Measurements from ENCODE around the gene FAM174A.

The FAM174A gene

GRCh38 chr5:100535060-100536005, at the start of gene FAM174A:
Gene FAM174A (plus strand): TSS chr5:100535374. CDS start chr5:100535531, 157 bp downstream.
- Histone ChIP-seq H3K36me3 (ENCODE audit: insufficient read depth, low read length) (no peaks in the 10 kb centered on the region), H3K4me3 (ENCODE audit: low read depth in 1 of 2, low read length in 2 of 2) (peak within 1 kb of the TSS; percentile 67 to 82), H3K27me3 (ENCODE audit: control insufficient read depth in 1 of 2, insufficient read depth in 2 of 2, low read length in 2 of 2) (no peaks in the 10 kb centered on the region), H3K9ac (ENCODE audit: low read length) (peak within 1 kb of the TSS; percentile 69), H3K4me1 (ENCODE audit: insufficient read depth, low read length) (peaks cover 6% of the 10 kb centered on the region), H3K9me3 (ENCODE audit: low read length) (peaks cover 5% of the 10 kb centered on the region), H3K27ac (ENCODE audit: low read depth, low read length) (peak within 1 kb of the TSS; percentile 46)

GRCh38 chr5:100493996-100494395, 41.2 kb upstream of the FAM174A start:
- no peak overlapping the region for H3K9ac ChIP-seq (ENCODE audit: low read length)
- no peaks in the 10 kb centered on the region for H3K27me3 ChIP-seq (ENCODE audit: control insufficient read depth in 1 of 2, insufficient read depth in 2 of 2, low read length in 2 of 2)
- H3K4me1 ChIP-seq (ENCODE audit: insufficient read depth, low read length) = no peaks in the 10 kb centered on the region
- H3K36me3 ChIP-seq (ENCODE audit: insufficient read depth, low read length) = no peaks in the 10 kb centered on the region
- H3K4me3 ChIP-seq (ENCODE audit: low read depth in 1 of 2, low read length in 2 of 2) = no peak overlapping the region
- H3K27ac ChIP-seq (ENCODE audit: low read depth, low read length) = no peak overlapping the region
- no peaks in the 10 kb centered on the region for H3K9me3 ChIP-seq (ENCODE audit: low read length)

GRCh38 chr5:100496296-100496695, 38.9 kb upstream of the FAM174A start:
- Histone ChIP-seq H3K4me1 (ENCODE audit: insufficient read depth, low read length) (no peaks in the 10 kb centered on the region), H3K4me3 (ENCODE audit: low read depth in 1 of 2, low read length in 2 of 2) (no peak overlapping the region), H3K27me3 (ENCODE audit: control insufficient read depth in 1 of 2, insufficient read depth in 2 of 2, low read length in 2 of 2) (no peaks in the 10 kb centered on the region), H3K9ac (ENCODE audit: low read length) (no peak overlapping the region), H3K27ac (ENCODE audit: low read depth, low read length) (no peak overlapping the region), H3K9me3 (ENCODE audit: low read length) (no peaks in the 10 kb centered on the region), H3K36me3 (ENCODE audit: insufficient read depth, low read length) (no peaks in the 10 kb centered on the region)

- Histone ChIP-seq H3K9me3 (ENCODE audit: low read length) (no peaks in the 10 kb centered on the region), H3K4me1 (ENCODE audit: insufficient read depth, low read length) (no peaks in the 10 kb centered on the region), H3K9ac (ENCODE audit: low read length) (no peak overlapping the region), H3K27me3 (ENCODE audit: control insufficient read depth in 1 of 2, insufficient read depth in 2 of 2, low read length in 2 of 2) (no peaks in the 10 kb centered on the region), H3K4me3 (ENCODE audit: low read depth in 1 of 2, low read length in 2 of 2) (no peak overlapping the region), H3K36me3 (ENCODE audit: insufficient read depth, low read length) (no peaks in the 10 kb centered on the region), H3K27ac (ENCODE audit: low read depth, low read length) (no peak overlapping the region)
Observed at GRCh38 chr5:100502684-100503083, 32.5 kb upstream of the FAM174A start.

GRCh38 chr5:100505984-100506670, 29.0 kb upstream of the FAM174A start:
- Histone ChIP-seq H3K9me3 (ENCODE audit: low read length) (no peaks in the 10 kb centered on the region), H3K27ac (ENCODE audit: low read depth, low read length) (no peak overlapping the region)

GRCh38 chr5:100516285-100516684, 18.9 kb upstream of the FAM174A start:
- H3K9me3 ChIP-seq (ENCODE audit: low read length) = no peaks in the 10 kb centered on the region
- H3K4me3 ChIP-seq (ENCODE audit: low read depth in 1 of 2, low read length in 2 of 2) = no peak overlapping the region
- no peak overlapping the region for H3K9ac ChIP-seq (ENCODE audit: low read length)
- no peaks in the 10 kb centered on the region for H3K27me3 ChIP-seq (ENCODE audit: control insufficient read depth in 1 of 2, insufficient read depth in 2 of 2, low read length in 2 of 2)
- H3K4me1 ChIP-seq (ENCODE audit: insufficient read depth, low read length) = no peaks in the 10 kb centered on the region
- H3K36me3 ChIP-seq (ENCODE audit: insufficient read depth, low read length) = no peaks in the 10 kb centered on the region
- no peak overlapping the region for H3K27ac ChIP-seq (ENCODE audit: low read depth, low read length)

More at GRCh38 chr5:100505984-100506670, 29.0 kb upstream of the FAM174A start:
- Histone ChIP-seq H3K36me3 (ENCODE audit: insufficient read depth, low read length) (no peaks in the 10 kb centered on the region), H3K27me3 (ENCODE audit: control insufficient read depth in 1 of 2, insufficient read depth in 2 of 2, low read length in 2 of 2) (no peaks in the 10 kb centered on the region), H3K9ac (ENCODE audit: low read length) (no peak overlapping the region), H3K4me3 (ENCODE audit: low read depth in 1 of 2, low read length in 2 of 2) (no peak overlapping the region), H3K4me1 (ENCODE audit: insufficient read depth, low read length) (no peaks in the 10 kb centered on the region)

GRCh38 chr5:100517301-100517974, 17.7 kb upstream of the FAM174A start:
- H3K9me3 ChIP-seq (ENCODE audit: low read length) = no peaks in the 10 kb centered on the region
- no peak overlapping the region for H3K27ac ChIP-seq (ENCODE audit: low read depth, low read length)
- H3K4me3 ChIP-seq (ENCODE audit: low read depth in 1 of 2, low read length in 2 of 2) = no peak overlapping the region
- no peaks in the 10 kb centered on the region for H3K4me1 ChIP-seq (ENCODE audit: insufficient read depth, low read length)
- H3K36me3 ChIP-seq (ENCODE audit: insufficient read depth, low read length) = no peaks in the 10 kb centered on the region
- no peaks in the 10 kb centered on the region for H3K27me3 ChIP-seq (ENCODE audit: control insufficient read depth in 1 of 2, insufficient read depth in 2 of 2, low read length in 2 of 2)
- no peak overlapping the region for H3K9ac ChIP-seq (ENCODE audit: low read length)

GRCh38 chr5:100518377-100518776, 16.8 kb upstream of the FAM174A start:
- no peak overlapping the region for H3K9ac ChIP-seq (ENCODE audit: low read length)
- H3K4me1 ChIP-seq (ENCODE audit: insufficient read depth, low read length) = no peaks in the 10 kb centered on the region
- no peak overlapping the region for H3K4me3 ChIP-seq (ENCODE audit: low read depth in 1 of 2, low read length in 2 of 2)
- H3K9me3 ChIP-seq (ENCODE audit: low read length) = no peaks in the 10 kb centered on the region
- H3K27ac ChIP-seq (ENCODE audit: low read depth, low read length) = no peak overlapping the region
- H3K36me3 ChIP-seq (ENCODE audit: insufficient read depth, low read length) = no peaks in the 10 kb centered on the region
- H3K27me3 ChIP-seq (ENCODE audit: control insufficient read depth in 1 of 2, insufficient read depth in 2 of 2, low read length in 2 of 2) = no peaks in the 10 kb centered on the region

- no peaks in the 10 kb centered on the region for H3K4me1 ChIP-seq (ENCODE audit: insufficient read depth, low read length)
- H3K27me3 ChIP-seq (ENCODE audit: control insufficient read depth in 1 of 2, insufficient read depth in 2 of 2, low read length in 2 of 2) = no peaks in the 10 kb centered on the region
- no peak overlapping the region for H3K4me3 ChIP-seq (ENCODE audit: low read depth in 1 of 2, low read length in 2 of 2)
- H3K27ac ChIP-seq (ENCODE audit: low read depth, low read length) = no peak overlapping the region
- H3K9me3 ChIP-seq (ENCODE audit: low read length) = no peaks in the 10 kb centered on the region
- H3K9ac ChIP-seq (ENCODE audit: low read length) = no peak overlapping the region
- no peaks in the 10 kb centered on the region for H3K36me3 ChIP-seq (ENCODE audit: insufficient read depth, low read length)
Observed at GRCh38 chr5:100519075-100519474, 16.1 kb upstream of the FAM174A start.

GRCh38 chr5:100520348-100520747, 14.8 kb upstream of the FAM174A start:
- H3K9ac ChIP-seq (ENCODE audit: low read length) = no peak overlapping the region

GRCh38 chr5:100537946-100538345, 2.8 kb downstream of the FAM174A start:
- H3K36me3 ChIP-seq (ENCODE audit: insufficient read depth, low read length) = no peaks in the 10 kb centered on the region
- H3K4me1 ChIP-seq (ENCODE audit: insufficient read depth, low read length) = peaks cover 6% of the 10 kb centered on the region
- H3K27ac ChIP-seq (ENCODE audit: low read depth, low read length) = no peak overlapping the region
- H3K9ac ChIP-seq (ENCODE audit: low read length) = no peak overlapping the region
- H3K9me3 ChIP-seq (ENCODE audit: low read length) = no peaks in the 10 kb centered on the region
- no peak overlapping the region for H3K4me3 ChIP-seq (ENCODE audit: low read depth in 1 of 2, low read length in 2 of 2)
- no peaks in the 10 kb centered on the region for H3K27me3 ChIP-seq (ENCODE audit: control insufficient read depth in 1 of 2, insufficient read depth in 2 of 2, low read length in 2 of 2)

More at GRCh38 chr5:100520348-100520747, 14.8 kb upstream of the FAM174A start:
- Histone ChIP-seq H3K4me1 (ENCODE audit: insufficient read depth, low read length) (no peaks in the 10 kb centered on the region), H3K36me3 (ENCODE audit: insufficient read depth, low read length) (no peaks in the 10 kb centered on the region), H3K9me3 (ENCODE audit: low read length) (no peaks in the 10 kb centered on the region), H3K4me3 (ENCODE audit: low read depth in 1 of 2, low read length in 2 of 2) (no peak overlapping the region), H3K27me3 (ENCODE audit: control insufficient read depth in 1 of 2, insufficient read depth in 2 of 2, low read length in 2 of 2) (no peaks in the 10 kb centered on the region), H3K27ac (ENCODE audit: low read depth, low read length) (no peak overlapping the region)
